HL-60 (cell line): ENCODE measurements around the gene PANX3.

Experiments used
- CTCF ChIP-seq: IDR thresholded peaks from one replicate; pipeline ENCODE4 v1.5.1; 2011; ENCODE audit warnings: low read length, control low read depth, inconsistent platforms; ENCODE audit not compliant: insufficient read depth
- SPI1 ChIP-seq: IDR thresholded peaks from 2 replicates; pipeline ENCODE4 v1.6.1; 2012; ENCODE audit warnings: low read depth, mild to moderate bottlenecking, borderline replicate concordance
- TF ChIP-seq, protein P1 (sequence below): IDR thresholded peaks from 2 replicates; pipeline ENCODE4 v1.6.1; 2012; ENCODE audit warnings: low read depth; ENCODE audit not compliant: insufficient replicate concordance

DNA sequence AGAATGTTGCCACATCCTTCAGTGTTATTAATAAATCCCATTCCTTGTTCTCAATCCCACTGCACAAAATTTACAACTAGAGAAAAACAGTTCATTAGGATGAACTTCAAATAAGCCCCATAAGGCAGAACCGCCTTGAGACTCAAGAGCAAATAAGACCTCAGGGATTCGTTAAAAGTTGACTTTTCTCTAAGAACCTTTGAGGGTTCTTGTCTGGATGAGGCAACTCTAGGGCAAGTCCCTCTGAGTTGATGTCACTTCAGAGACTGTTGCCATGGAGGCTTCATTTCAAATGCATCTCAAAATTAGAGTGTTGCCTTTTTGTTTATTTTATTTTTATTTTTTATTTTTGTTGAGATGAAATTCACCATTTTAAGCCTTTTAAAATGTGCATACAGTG is 19.8 kb upstream of the PANX3 start:
- TF ChIP-seq, protein P1, sequence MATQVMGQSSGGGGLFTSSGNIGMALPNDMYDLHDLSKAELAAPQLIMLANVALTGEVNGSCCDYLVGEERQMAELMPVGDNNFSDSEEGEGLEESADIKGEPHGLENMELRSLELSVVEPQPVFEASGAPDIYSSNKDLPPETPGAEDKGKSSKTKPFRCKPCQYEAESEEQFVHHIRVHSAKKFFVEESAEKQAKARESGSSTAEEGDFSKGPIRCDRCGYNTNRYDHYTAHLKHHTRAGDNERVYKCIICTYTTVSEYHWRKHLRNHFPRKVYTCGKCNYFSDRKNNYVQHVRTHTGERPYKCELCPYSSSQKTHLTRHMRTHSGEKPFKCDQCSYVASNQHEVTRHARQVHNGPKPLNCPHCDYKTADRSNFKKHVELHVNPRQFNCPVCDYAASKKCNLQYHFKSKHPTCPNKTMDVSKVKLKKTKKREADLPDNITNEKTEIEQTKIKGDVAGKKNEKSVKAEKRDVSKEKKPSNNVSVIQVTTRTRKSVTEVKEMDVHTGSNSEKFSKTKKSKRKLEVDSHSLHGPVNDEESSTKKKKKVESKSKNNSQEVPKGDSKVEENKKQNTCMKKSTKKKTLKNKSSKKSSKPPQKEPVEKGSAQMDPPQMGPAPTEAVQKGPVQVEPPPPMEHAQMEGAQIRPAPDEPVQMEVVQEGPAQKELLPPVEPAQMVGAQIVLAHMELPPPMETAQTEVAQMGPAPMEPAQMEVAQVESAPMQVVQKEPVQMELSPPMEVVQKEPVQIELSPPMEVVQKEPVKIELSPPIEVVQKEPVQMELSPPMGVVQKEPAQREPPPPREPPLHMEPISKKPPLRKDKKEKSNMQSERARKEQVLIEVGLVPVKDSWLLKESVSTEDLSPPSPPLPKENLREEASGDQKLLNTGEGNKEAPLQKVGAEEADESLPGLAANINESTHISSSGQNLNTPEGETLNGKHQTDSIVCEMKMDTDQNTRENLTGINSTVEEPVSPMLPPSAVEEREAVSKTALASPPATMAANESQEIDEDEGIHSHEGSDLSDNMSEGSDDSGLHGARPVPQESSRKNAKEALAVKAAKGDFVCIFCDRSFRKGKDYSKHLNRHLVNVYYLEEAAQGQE: no peak
- TF ChIP-seq CTCF: no peak
- no peak for TF ChIP-seq SPI1
